ENCODE results near the gene TAF7. TPM values are rescaled to one million over a fixed set of nuclear protein-coding genes. Genes with fewer than 3 reads are reported as not detected.

Gene TAF7
- total RNA-seq, result 61.7 and 84.2 TPM in 2 replicates

GRCh38 chr5:141320225-141321169 lies at the start of gene TAF7:
Gene TAF7 (minus strand): TSS chr5:141320784. CDS start chr5:141320044, 740 bp downstream.

GRCh38 chr5:141363952-141364660 lies 43.5 kb upstream of the TAF7 start, which contains the start of gene PCDHGA5:
Gene PCDHGA5 (plus strand): TSS chr5:141364162. CDS start chr5:141364331, 169 bp downstream.

GRCh38 chr5:141359790-141360426 lies 39.3 kb upstream of the TAF7 start, which contains the start of gene PCDHGB2:
Gene PCDHGB2 (plus strand): TSS chr5:141359994. CDS start chr5:141360136, 142 bp downstream.

GRCh38 chr5:141354900-141355469 lies 34.4 kb upstream of the TAF7 start, which contains the start of gene PCDHGA4:
Gene PCDHGA4 (plus strand): TSS chr5:141355021. CDS start chr5:141355108, 87 bp downstream.

GRCh38 chr5:141349917-141350619 lies 29.5 kb upstream of the TAF7 start, which contains the start of gene PCDHGB1:
Gene PCDHGB1 (plus strand): TSS chr5:141350099. CDS start chr5:141350261, 162 bp downstream.

GRCh38 chr5:141343242-141343952 lies 22.8 kb upstream of the TAF7 start, which contains the start of gene PCDHGA3:
Gene PCDHGA3 (plus strand): TSS chr5:141343829. CDS start chr5:141344034, 205 bp downstream.

GRCh38 chr5:141338538-141339306 lies 18.1 kb upstream of the TAF7 start, which contains the start of gene PCDHGA2:
Gene PCDHGA2 (plus strand): TSS chr5:141338760.

GRCh38 chr5:141330299-141331080 lies 9.9 kb upstream of the TAF7 start, which contains the start of gene PCDHGA1:
Gene PCDHGA1 (plus strand): TSS chr5:141330514.

GRCh38 chr5:141303756-141304155 lies 16.8 kb downstream of the TAF7 start, which contains the start of gene SLC25A2:
Gene SLC25A2 (minus strand): TSS chr5:141304049. CDS start chr5:141303865, 184 bp downstream.

Other genes starting within 250 kb of the TAF7 start
- 3.9 and 4.2 TPM in 2 replicates for gene PCDHB2, start 226.2 kb downstream of the TAF7 start, total RNA-seq
- 0.97 and 1.0 TPM in 2 replicates for gene PCDHB3, start 220.3 kb downstream of the TAF7 start, total RNA-seq
- gene PCDHB4, start 199.0 kb downstream of the TAF7 start, total RNA-seq, result 1.8 and 2.1 TPM in 2 replicates
- gene PCDHB5, start 185.6 kb downstream of the TAF7 start, total RNA-seq, result 2.9 and 3.6 TPM in 2 replicates
- 0.65 and 0.97 TPM in 2 replicates for gene PCDHB6, start 170.7 kb downstream of the TAF7 start, total RNA-seq
- gene PCDHB7, start 148.1 kb downstream of the TAF7 start, total RNA-seq, result 2.0 and 2.5 TPM in 2 replicates
- 0.52 and 1.1 TPM in 2 replicates for gene PCDHB8, start 143.0 kb downstream of the TAF7 start, total RNA-seq
- 3.1 and 4.4 TPM in 2 replicates for gene PCDHB16, start 138.4 kb downstream of the TAF7 start, total RNA-seq
- 0.91 and 2.3 TPM in 2 replicates for gene PCDHB9, start 133.6 kb downstream of the TAF7 start, total RNA-seq
- 2.2 and 2.5 TPM in 2 replicates for gene PCDHB10, start 128.4 kb downstream of the TAF7 start, total RNA-seq
- gene PCDHB11, start 121.2 kb downstream of the TAF7 start, total RNA-seq, result 1.4 and 1.7 TPM in 2 replicates
- gene PCDHB12, start 112.1 kb downstream of the TAF7 start, total RNA-seq, result 1.0 and 1.3 TPM in 2 replicates
- 2.7 and 4.0 TPM in 2 replicates for gene PCDHB13, start 106.9 kb downstream of the TAF7 start, total RNA-seq
- 3.8 and 4.4 TPM in 2 replicates for gene PCDHB14, start 97.4 kb downstream of the TAF7 start, total RNA-seq
- gene PCDHB15, start 75.4 kb downstream of the TAF7 start, total RNA-seq, result 1.7 and 1.9 TPM in 2 replicates
- gene SLC25A2, start 16.7 kb downstream of the TAF7 start, total RNA-seq, result 0.32 and 0.39 TPM in 2 replicates
- 1.4 and 1.9 TPM in 2 replicates for gene PCDHGA1, start 9.7 kb upstream of the TAF7 start, total RNA-seq
- gene PCDHGA2, start 18.0 kb upstream of the TAF7 start, total RNA-seq, result 4.7 and 4.9 TPM in 2 replicates
- 3.7 and 6.2 TPM in 2 replicates for gene PCDHGA3, start 23.0 kb upstream of the TAF7 start, total RNA-seq
- 4.1 and 6.1 TPM in 2 replicates for gene PCDHGB1, start 29.3 kb upstream of the TAF7 start, total RNA-seq
- 6.7 and 8.9 TPM in 2 replicates for gene PCDHGA4, start 34.2 kb upstream of the TAF7 start, total RNA-seq
- 6.5 and 6.8 TPM in 2 replicates for gene PCDHGB2, start 39.2 kb upstream of the TAF7 start, total RNA-seq
- gene PCDHGA5, start 43.4 kb upstream of the TAF7 start, total RNA-seq, result 5.6 and 6.5 TPM in 2 replicates
- 8.4 and 8.6 TPM in 2 replicates for gene PCDHGB3, start 49.5 kb upstream of the TAF7 start, total RNA-seq
- gene PCDHGA6, start 53.1 kb upstream of the TAF7 start, total RNA-seq, result 7.8 and 10.4 TPM in 2 replicates
- gene PCDHGA7, start 62.0 kb upstream of the TAF7 start, total RNA-seq, result 9.0 and 10.6 TPM in 2 replicates
- gene PCDHGB4, start 66.9 kb upstream of the TAF7 start, total RNA-seq, result 24.4 and 26.2 TPM in 2 replicates
- 5.6 and 5.7 TPM in 2 replicates for gene PCDHGA8, start 71.8 kb upstream of the TAF7 start, total RNA-seq
- gene PCDHGB5, start 77.2 kb upstream of the TAF7 start, total RNA-seq, result 27.7 and 35.0 TPM in 2 replicates
- 10.1 and 11.1 TPM in 2 replicates for gene PCDHGA9, start 82.0 kb upstream of the TAF7 start, total RNA-seq
- gene PCDHGB6, start 87.2 kb upstream of the TAF7 start, total RNA-seq, result 7.9 and 9.5 TPM in 2 replicates
- gene PCDHGA10, start 92.2 kb upstream of the TAF7 start, total RNA-seq, result 15.3 and 17.9 TPM in 2 replicates
- 25.6 and 26.2 TPM in 2 replicates for gene PCDHGB7, start 96.9 kb upstream of the TAF7 start, total RNA-seq
- gene PCDHGA11, start 100.3 kb upstream of the TAF7 start, total RNA-seq, result 20.1 and 24.1 TPM in 2 replicates
- gene PCDHGA12, start 109.7 kb upstream of the TAF7 start, total RNA-seq, result 25.1 and 30.2 TPM in 2 replicates
- gene PCDHGC3, start 155.2 kb upstream of the TAF7 start, total RNA-seq, result 122 and 161 TPM in 2 replicates
- 5.6 and 6.4 TPM in 2 replicates for gene PCDHGC4, start 164.2 kb upstream of the TAF7 start, total RNA-seq
- gene PCDHGC5, start 168.3 kb upstream of the TAF7 start, total RNA-seq, result 4.7 and 8.1 TPM in 2 replicates